Omental fat pad (tissue), 4 donors: Measurements from ENCODE around the gene RNLS. TPM values are rescaled to one million over a fixed set of nuclear protein-coding genes. Genes with fewer than 3 reads are reported as not detected.

Source experiments
- ATAC-seq: fragments of 150-250 bp; one replicate; pipeline ENCODE4 v1.9.1; 2016; ENCODE audit warnings: mild to moderate bottlenecking, moderate library complexity; ENCODE audit not compliant: low FRiP score
- DNase-seq: peaks from one replicate; pipeline ENCODE4 v3.0.0-alpha.2; 2019; ENCODE audit warnings: low spot score
- total RNA-seq, 4 donors: library from RNA; depleted of rRNA; stranded (reverse); fragments of >200 nt; gene quantifications; one replicate each; pipeline ENCODE4 v1.1.0, GENCODE V29; 2016
- TF ChIP-seq, protein P1 (sequence below), 3 donors: fragments of 450-650 bp; IDR thresholded peaks; one replicate each; pipeline ENCODE4 v1.5.1; 2016 to 2017; ENCODE audit warnings: antibody characterized with exemption in 3 of 3, mild to moderate bottlenecking in 3 of 3, moderate library complexity in 2 of 3

The RNLS gene
- total RNA-seq, 4 donors from 2014 or later: 13.3 to 24.7 (median 18.3) TPM

DNA sequence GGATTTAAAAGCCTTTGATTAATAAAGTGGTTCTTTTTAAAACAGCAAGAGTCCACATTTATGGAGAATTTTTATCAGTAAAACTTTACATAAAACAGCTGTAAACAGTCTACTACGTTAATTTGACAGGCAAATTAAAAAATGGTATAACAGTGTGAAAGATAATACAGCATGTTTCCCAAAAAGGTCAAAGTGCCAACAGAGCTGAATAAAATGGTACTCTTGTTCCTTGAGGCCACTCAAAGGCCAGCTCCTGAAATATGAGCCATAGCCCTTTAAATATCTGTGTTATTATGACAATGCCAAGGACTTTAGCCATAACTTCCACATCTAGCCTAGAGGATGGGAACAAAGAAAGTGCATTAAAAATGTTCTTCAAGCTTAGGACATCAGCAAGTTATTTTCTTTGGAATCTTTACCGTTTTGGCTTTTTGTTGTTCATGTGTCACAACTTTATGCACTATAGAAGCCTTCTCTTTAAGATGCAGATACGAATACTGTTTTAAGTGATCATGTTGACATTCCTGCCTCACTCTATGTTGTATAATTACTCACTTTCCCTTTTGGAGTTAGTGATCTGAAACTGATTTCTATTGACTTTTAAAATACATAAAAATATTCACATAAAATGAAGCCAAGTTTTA, 165.6 kb downstream of the RNLS start:
- ATAC-seq (no peak), DNase-seq (no peak)
- TF ChIP-seq, protein P1, sequence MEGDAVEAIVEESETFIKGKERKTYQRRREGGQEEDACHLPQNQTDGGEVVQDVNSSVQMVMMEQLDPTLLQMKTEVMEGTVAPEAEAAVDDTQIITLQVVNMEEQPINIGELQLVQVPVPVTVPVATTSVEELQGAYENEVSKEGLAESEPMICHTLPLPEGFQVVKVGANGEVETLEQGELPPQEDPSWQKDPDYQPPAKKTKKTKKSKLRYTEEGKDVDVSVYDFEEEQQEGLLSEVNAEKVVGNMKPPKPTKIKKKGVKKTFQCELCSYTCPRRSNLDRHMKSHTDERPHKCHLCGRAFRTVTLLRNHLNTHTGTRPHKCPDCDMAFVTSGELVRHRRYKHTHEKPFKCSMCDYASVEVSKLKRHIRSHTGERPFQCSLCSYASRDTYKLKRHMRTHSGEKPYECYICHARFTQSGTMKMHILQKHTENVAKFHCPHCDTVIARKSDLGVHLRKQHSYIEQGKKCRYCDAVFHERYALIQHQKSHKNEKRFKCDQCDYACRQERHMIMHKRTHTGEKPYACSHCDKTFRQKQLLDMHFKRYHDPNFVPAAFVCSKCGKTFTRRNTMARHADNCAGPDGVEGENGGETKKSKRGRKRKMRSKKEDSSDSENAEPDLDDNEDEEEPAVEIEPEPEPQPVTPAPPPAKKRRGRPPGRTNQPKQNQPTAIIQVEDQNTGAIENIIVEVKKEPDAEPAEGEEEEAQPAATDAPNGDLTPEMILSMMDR (IDR thresholded peaks at IDR 0.05): no peak

DNA sequence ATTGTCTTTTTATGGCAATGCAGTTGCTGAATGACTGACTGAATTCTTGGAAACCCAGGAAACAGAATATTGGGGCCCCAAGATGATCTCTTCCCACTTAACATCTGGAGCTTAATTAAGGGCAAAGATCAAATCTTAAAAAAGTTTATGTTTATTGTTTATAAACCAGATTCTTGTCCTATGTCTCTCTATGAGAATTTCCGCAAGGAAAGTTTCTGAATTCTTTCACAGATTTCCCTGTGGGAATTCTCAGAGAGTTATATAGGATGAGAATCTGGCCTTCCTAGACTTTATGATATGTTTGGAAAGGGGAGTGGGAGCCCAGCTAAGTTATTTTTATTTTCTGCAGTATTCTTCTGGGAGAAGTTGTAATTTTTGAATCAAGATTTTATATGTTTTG, 166.3 kb downstream of the RNLS start:
- DNase-seq (no peak), ATAC-seq (no peak)
- TF ChIP-seq, protein P1 (IDR thresholded peaks at IDR 0.05): no peak

DNA sequence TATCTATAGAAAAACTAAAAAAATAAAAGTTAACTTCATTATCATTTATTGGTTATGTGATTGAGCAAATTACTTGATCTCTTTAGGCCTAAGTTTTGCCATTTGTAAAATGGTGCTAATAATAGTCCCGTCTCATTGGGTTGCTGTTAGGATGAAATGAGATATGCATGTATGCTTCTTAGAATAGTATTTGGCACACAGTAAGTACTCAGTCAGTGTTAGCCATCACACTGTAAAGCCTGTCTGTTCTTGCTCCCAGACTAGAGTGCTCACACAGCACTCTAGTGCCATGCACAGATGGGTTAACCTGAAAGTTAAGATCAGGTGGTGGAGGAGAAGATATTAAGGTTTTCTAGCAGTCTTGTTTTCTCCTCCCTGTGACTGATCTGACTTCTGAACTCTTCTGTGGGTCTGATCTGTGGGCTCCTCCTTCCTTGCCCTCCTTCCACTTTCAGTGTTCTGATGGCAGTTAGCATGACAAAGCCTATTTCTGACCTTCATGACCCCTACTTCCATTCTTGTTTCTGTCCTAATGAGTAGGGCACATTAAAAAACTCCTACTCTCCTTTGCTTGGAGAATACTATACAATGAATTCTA, 167.5 kb downstream of the RNLS start:
- TF ChIP-seq, protein P1 (IDR thresholded peaks at IDR 0.05): no peak
- no peak for ATAC-seq

DNA sequence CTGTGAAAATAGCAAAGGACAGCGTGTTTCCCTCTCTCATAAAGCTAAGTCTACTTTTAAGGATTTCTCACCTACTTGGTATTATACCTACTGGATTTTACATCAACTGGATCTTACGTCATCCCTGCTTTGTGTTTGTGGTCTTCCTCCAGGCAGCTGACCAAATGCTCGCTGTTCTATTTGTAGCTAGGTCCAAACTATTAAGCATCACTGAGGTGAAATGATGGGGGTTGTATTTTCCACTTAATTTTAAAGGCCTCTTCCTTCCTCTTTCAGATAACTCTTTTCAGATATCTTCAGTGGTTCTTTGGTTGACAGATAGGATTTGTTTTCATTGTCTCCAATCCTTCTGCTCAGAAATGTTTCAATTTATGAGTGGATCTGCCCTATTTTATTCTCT, 169.7 kb downstream of the RNLS start:
- TF ChIP-seq, protein P1 (IDR thresholded peaks at IDR 0.05): no peak
- ATAC-seq: no peak
- no peak for DNase-seq

More for the DNA sequence above, 167.5 kb downstream of the RNLS start:
- no peak for DNase-seq

DNA sequence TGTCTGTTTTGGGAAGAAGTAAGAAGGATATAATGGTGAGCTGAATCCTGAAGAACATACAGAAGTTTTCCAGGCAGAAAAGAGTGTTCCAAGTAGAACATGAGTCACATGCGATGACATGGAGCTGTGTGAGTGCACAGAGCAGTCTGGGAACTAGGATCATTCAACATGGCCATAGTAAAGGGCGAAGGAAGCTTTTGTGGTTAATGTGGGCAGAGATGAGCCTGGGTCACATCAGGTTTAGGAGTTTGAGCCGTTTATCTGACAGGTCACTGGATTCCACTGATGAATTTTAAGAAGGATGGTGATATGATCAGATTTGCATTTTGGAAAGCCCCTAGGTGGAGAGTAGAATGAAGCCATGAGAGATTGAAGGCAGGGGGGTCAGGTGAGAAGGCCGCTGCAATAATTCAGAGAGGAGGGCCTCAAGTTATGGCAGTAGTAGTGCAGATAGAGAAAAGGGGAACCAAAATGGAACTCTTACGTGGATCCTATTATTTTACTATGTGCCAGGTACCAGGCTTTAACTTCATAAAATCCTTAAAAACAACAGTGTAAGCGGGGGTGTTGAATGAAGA, 171.3 kb downstream of the RNLS start:
- TF ChIP-seq, protein P1 (IDR thresholded peaks at IDR 0.05): no peak
- no peak for DNase-seq
- no peak for ATAC-seq

DNA sequence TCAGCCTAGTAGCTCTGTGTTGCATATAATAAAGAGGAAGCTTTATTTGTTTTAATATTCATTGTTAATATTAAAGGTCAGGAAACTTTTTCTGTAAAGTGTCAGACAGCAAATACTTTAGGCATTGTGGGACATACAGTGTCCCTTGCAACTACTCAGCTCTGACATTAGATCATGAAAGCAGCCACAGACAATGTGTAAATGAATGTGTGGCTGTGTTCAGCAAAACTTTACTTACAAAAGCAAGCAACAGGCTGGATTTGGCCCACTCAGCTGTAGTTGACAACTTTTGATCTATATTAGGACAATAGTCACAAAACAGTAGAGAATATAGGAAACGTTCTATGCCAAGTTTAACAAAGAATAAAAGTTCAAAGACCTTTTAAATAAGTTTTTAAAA, 173.3 kb downstream of the RNLS start:
- DNase-seq (no peak), ATAC-seq (no peak)
- TF ChIP-seq, protein P1 (IDR thresholded peaks at IDR 0.05): no peak

DNA sequence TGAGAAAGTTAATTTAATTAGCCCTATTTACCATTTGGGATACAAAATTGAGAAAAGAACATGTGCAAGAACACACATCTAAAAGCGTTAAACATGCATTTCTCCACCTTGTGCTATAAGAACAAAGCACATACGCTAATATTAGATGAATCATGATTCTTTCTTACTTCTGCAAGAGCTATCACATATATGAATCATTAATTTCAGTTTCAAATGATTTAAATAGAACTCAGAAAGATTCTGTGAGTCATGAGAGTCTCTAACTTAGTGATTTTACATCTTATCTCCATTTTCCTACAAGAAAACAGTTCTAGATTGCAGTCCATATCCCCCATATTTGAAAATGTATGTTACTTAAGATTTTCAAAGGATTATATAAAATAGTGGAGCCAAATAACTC, 173.9 kb downstream of the RNLS start:
- no peak for DNase-seq
- TF ChIP-seq, protein P1 (IDR thresholded peaks at IDR 0.05): no peak

More for the DNA sequence above, 173.9 kb downstream of the RNLS start:
- no peak for ATAC-seq
